H54 (cell line): ENCODE data around the gene OR2V1.
"Not testable (repeated sequence)": the region's sequence is repeated elsewhere in the genome, so short reads cannot be mapped to it uniquely, and the experiment has no call there.

Experiments used
- DNase-seq: peaks from one replicate; pipeline ENCODE4 v3.0.0; 2011; ENCODE audit warnings: low spot score, mixed read lengths; ENCODE audit not compliant: insufficient read length
- FAIRE-seq: peaks from 3 replicates; lab custom pipeline; 2011; peaks lifted over from hg19 to GRCh38; lab: Jason Lieb, UNC
- POLR2A ChIP-seq: IDR thresholded peaks from 2 replicates; pipeline ENCODE4 v1.6.1; 2011; ENCODE audit warnings: low read depth, mild to moderate bottlenecking, low read length

OR2V1 gene, protein sequence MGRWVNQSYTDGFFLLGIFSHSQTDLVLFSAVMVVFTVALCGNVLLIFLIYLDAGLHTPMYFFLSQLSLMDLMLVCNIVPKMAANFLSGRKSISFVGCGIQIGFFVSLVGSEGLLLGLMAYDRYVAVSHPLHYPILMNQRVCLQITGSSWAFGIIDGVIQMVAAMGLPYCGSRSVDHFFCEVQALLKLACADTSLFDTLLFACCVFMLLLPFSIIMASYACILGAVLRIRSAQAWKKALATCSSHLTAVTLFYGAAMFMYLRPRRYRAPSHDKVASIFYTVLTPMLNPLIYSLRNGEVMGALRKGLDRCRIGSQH

GRCh38 chr5:181130832-181131496 lies at the start of gene OR2V1:
TSS of gene OR2V1 (minus strand) at chr5:181131169. CDS start at chr5:181125304, 5,865 bp downstream.
- FAIRE-seq = no peak
- no peak for DNase-seq
- TF ChIP-seq POLR2A = no peak

DNA sequence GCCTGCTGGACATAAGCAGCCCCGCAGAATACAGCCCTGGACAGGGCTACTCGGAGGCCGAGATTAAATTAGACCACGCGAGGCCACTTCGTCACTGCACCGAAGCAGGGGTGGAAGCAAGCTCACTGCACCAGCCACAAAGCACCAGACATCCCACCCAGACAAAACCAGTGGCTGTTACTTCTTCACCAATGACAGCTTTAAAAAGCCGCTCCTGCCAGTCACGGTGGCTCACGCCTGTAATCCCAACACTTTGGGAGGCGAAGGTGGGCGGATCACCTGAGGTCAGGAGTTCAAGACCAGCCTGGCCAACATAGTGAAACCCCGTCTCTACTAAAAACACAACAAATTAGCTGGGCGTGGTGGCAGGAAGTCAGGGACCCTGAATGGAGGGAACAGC lies 46.6 kb upstream of the OR2V1 start:
- not testable (repeated sequence) for DNase-seq, FAIRE-seq

DNA sequence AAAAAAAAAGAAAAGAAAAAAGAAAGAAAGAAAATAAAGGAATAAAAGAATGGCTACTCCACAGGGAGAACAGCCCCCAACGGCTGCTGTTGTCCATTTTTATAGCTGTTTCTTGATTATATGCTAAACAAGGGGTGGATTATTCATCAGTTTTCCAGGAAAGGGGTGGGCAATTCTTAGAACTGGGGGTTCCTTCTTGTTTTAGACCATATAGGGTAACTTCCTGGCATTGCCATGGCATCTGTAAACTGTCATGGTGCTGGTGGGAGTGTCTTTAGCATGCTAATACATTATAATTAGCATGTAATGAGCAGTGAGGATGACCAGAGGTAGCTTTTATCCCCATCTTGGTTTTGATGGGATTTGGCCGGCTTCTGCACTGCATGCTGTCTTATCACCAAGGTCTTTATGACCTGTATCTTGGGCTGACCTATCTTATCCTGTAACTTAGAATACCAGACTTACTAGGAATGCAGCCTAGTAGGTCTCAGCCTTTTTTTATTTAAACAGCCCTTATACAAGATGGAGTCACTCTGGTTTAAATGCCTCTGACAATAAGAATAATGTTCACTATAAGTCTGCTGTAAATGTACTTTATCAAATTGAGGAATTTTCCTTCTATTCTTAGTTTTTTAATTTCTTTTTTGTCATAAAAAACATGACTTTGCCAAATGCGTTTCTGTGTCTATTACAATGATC lies 45.4 kb upstream of the OR2V1 start:
- no peak for TF ChIP-seq POLR2A
- no peak for DNase-seq
- FAIRE-seq = no peak

DNA sequence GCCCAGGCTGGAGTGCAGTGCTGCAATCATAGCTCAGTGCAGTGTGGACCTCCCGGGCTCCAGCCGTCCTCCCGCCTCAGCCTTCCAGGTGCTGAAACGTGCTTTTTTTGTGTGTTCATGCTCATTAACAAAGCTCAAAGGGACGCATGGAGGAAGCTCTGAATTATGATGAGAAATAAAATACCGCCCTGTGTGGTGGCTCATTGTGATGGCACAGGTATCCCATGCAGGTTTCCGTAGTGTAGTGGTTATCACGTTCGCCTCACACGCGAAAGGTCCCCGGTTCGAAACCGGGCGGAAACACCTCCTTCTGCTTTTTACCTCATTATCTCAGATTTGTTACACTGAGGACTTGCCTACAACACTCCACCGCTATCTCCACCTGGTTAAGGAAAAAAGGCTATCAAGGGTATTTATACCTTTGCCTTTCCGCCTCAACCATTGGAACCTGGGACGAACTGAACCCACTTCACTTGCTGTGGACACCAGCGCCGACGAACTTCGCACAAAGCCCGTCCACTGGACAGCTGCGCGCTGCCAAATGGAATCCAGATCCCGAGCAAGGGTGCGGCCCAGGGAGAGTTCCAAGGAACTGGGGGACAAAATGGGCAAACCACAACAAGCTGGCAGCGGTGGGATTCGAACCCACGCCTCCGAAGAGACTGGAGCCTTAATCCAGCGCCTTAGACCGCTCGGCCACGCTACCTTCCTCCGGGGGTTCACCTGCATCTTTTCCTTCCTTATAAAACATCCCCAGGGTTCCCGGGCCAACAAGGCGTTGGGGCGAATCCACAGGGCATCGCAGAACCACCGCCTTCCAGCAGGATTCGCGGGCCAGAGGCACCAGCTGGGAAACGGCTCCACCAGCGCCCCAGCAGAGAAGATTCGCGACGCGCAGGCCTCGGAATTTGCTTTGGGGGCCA lies 42.7 kb upstream of the OR2V1 start:
- no peak for TF ChIP-seq POLR2A
- no peak for FAIRE-seq
- no peak for DNase-seq

- DNase-seq (no peak), FAIRE-seq (no peak)
- no peak for TF ChIP-seq POLR2A
Observed at GRCh38 chr5:181173027-181173419, 42.1 kb upstream of the OR2V1 start.

DNA sequence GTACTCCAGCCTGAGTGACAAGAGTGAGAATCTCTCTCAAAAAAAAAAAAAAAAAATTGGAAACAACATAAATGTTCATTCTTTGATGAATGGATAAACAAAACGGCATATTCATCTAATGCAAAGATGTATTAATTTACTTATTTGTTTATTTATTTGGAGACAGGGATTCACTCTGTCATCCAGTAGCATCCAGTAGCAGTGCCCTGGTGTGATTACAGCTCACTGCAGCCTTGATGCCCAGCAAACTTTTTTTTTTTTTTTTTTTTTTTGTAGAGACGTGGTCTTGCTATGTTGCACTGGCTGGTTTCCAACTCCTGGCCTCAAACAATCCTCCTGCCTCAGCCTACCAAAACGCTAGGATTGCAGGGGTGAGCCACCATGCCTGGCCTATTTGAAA lies 40.8 kb upstream of the OR2V1 start:
- DNase-seq (no peak), FAIRE-seq (no peak)
- no peak for TF ChIP-seq POLR2A

- TF ChIP-seq POLR2A = no peak
- DNase-seq = no peak
- FAIRE-seq = no peak
Observed at GRCh38 chr5:181170996-181171395, 40.0 kb upstream of the OR2V1 start.

GRCh38 chr5:181170237-181170825 lies 39.4 kb upstream of the OR2V1 start:
- FAIRE-seq (no peak), DNase-seq (no peak)
- no peak for TF ChIP-seq POLR2A

GRCh38 chr5:181169459-181170236 lies 38.7 kb upstream of the OR2V1 start:
- FAIRE-seq (peak; percentile 86), DNase-seq (peak; percentile 63)

DNA sequence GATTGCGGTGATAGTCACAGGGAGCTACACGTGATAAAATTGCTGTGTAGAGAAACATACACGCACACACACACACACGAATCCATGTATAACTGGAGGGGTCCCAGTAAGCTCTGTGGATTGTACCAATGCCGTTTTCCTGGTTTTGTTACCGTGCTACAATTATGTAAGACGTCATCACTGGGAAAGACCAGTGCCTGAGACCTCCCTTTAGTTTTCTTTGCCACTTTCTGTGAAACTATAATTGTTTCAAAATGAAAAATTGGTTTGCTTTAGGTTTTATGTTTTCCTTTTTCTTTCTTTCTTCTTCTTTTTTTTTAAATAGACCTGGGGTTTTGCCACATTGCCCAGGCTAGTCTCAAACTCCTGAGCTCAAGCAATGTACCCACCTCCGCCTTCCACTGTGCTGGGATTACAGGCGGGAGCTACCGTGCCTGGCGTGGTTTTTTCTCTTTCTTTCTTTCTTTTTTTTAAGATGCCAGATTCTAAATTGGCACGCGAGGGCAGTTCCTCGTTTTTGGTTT lies 37.7 kb upstream of the OR2V1 start:
- no peak for DNase-seq
- no peak for TF ChIP-seq POLR2A
- no peak for FAIRE-seq

DNA sequence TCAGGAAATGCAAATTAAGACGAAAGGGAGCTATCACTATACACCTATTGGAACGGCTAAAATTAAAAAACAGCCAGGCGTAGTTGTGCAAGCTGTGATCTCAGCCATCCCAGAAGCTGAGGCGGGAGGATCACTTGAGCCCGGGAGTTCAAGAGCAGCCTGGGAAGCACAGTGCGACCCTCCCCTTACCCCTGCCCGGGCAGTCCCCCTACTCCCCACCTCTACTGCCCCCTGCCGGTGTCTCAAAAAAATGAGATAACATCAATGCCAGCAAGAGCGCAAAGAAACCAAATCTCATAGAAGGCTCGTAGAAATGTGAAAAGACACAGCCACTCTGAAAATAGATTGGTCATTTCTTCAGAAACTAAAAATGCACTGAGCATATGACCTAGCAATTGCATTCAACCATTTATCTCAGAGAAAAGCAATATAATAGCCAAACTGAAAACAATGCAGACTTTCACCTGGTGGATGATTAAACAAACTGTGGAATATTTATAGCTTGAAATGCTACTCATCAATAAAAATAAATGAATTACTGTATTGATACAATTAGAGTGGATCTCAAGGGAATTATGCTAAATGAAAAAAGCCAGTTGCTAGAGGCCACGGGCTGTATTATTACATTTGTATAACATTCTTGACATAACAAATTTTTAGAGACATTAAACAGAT lies 37.0 kb upstream of the OR2V1 start:
- FAIRE-seq = no peak
- no peak for DNase-seq
- TF ChIP-seq POLR2A = no peak
